ENCODE data around the gene TADA2B.

- TF ChIP-seq CTCF (IDR thresholded peaks at IDR 0.05; ENCODE audit: poor library complexity) (no peak), EZH2 (IDR thresholded peaks at IDR 0.05; ENCODE audit: borderline replicate concordance) (no peak), EZH2phosphoT487 (IDR thresholded peaks at IDR 0.05; ENCODE audit: low read depth, severe bottlenecking, unreplicated experiment) (no peak)
Observed at GRCh38 chr4:7074426-7074825, 31.3 kb downstream of the TADA2B start.

Data from hepatocyte (in vitro differentiated cells).